Measurements from ENCODE around the gene AJM1.

- TF ChIP-seq POLR2A (IDR thresholded peaks at IDR 0.05) (peak; percentile 58 to 82), CTCF (IDR thresholded peaks at IDR 0.05) (peak in 2 of 4 experiments; percentile 21 to 33)
These were observed 34.8 kb upstream of the AJM1 start, which contains the start of gene RABL6 for GRCh38 chr9:136807281-136808074.

All from gastroesophageal sphincter (tissue), 3 donors.